ENCODE measurements around the gene MC1R. TPM values are rescaled to one million over a fixed set of nuclear protein-coding genes. Genes with fewer than 3 reads are reported as not detected.

Gene MC1R
- total and polyA plus RNA-seq, 10 of the 15 experiments (the other 5 are each of a cell fraction or from before 2014, with no cell fraction given) = 0.06 to 2.3 (median 0.45) TPM

GRCh38 chr16:89951509-89951908, 32.8 kb downstream of the MC1R start (continued):
- TF ChIP-seq ZNF592 (IDR thresholded peaks at IDR 0.05) (no peak), EED (IDR thresholded peaks at IDR 0.05; ENCODE audit: low read depth) (no peak), BACH1 (IDR thresholded peaks at IDR 0.05; ENCODE audit: borderline replicate concordance) (no peak), NRF1 (conservative IDR thresholded peaks at IDR 0.05; ENCODE audit: low read depth, low read length) (no peak), SMC3 (IDR thresholded peaks at IDR 0.05; ENCODE audit: borderline replicate concordance, low read length) (no peak), ZNF622 (IDR thresholded peaks at IDR 0.05) (no peak), CHD1 (IDR thresholded peaks at IDR 0.05; ENCODE audit: low read depth, low read length) (no peak), POLR2AphosphoS5 (IDR thresholded peaks at IDR 0.05; ENCODE audit: low read length) (no peak), TBL1XR1 (IDR thresholded peaks at IDR 0.05; ENCODE audit: low read depth, low read length) (no peak)
- TF ChIP-seq, protein P1, sequence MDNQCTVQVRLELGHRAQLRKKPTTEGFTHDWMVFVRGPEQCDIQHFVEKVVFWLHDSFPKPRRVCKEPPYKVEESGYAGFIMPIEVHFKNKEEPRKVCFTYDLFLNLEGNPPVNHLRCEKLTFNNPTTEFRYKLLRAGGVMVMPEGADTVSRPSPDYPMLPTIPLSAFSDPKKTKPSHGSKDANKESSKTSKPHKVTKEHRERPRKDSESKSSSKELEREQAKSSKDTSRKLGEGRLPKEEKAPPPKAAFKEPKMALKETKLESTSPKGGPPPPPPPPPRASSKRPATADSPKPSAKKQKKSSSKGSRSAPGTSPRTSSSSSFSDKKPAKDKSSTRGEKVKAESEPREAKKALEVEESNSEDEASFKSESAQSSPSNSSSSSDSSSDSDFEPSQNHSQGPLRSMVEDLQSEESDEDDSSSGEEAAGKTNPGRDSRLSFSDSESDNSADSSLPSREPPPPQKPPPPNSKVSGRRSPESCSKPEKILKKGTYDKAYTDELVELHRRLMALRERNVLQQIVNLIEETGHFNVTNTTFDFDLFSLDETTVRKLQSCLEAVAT (IDR thresholded peaks at IDR 0.05) = no peak
